PC-9 (cell line): Measurements from ENCODE around the gene SUMO2.
"Not testable (repeated sequence)": the region's sequence is repeated elsewhere in the genome, so short reads cannot be mapped to it uniquely, and the experiment has no call there.

Experiments
- EZH2 ChIP-seq: fragments of 200-600 bp; sonication (generic); IDR thresholded peaks from 2 replicates; pipeline ENCODE4 v1.8.0; 2017; ENCODE audit warnings: antibody characterized with exemption, low read depth
- TF ChIP-seq, protein P1 (sequence below): fragments of 200-600 bp; sonication (generic); conservative IDR thresholded peaks from 2 replicates; pipeline ENCODE4 v1.6.1; 2017; ENCODE audit warnings: mixed run types, antibody characterized with exemption, mild to moderate bottlenecking, moderate library complexity

DNA sequence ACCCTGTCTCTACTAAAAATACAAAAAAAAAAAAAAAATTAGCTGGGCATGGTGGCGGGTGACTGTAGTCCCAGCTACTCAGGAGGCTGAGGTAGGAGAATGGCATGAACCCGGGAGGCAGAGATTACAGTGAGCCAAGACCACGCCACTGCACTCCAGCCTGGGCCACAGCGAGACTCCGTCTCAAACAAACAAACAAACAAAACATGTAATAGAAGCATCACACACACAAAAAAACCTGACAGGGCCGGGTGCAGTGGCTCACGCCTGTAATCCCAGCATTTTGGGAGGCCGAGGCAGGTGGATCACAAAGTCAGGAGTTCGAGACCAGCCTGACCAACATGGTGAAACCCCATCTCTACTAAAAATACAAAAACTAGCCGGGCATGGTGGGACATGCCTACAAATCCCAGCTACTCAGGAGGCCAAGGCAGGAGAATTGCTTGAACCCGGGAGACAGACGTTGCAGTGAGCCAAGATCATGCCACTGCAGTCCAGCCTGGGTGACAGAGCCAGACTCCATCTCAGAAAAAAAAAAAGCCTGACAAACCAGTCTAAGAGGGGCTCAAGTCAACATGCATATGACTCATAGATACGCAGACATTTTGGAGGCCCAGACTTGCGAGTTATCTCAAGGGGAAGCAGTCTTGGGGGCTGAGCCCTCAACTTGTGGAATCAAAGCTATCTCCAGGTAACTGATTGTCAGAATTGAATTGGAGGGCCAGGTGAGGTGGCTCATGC, 49.0 kb downstream of the SUMO2 start:
- TF ChIP-seq, protein P1, sequence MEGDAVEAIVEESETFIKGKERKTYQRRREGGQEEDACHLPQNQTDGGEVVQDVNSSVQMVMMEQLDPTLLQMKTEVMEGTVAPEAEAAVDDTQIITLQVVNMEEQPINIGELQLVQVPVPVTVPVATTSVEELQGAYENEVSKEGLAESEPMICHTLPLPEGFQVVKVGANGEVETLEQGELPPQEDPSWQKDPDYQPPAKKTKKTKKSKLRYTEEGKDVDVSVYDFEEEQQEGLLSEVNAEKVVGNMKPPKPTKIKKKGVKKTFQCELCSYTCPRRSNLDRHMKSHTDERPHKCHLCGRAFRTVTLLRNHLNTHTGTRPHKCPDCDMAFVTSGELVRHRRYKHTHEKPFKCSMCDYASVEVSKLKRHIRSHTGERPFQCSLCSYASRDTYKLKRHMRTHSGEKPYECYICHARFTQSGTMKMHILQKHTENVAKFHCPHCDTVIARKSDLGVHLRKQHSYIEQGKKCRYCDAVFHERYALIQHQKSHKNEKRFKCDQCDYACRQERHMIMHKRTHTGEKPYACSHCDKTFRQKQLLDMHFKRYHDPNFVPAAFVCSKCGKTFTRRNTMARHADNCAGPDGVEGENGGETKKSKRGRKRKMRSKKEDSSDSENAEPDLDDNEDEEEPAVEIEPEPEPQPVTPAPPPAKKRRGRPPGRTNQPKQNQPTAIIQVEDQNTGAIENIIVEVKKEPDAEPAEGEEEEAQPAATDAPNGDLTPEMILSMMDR = not testable (repeated sequence)
- not testable (repeated sequence) for TF ChIP-seq EZH2
